ENCODE results near the gene PHKA2.

Gene PHKA2

GRCh38 chrX:18884916-18885315 is 99.0 kb downstream of the PHKA2 start:
- TF ChIP-seq PKNOX1 (IDR thresholded peaks at IDR 0.05) (no peak), CTBP1 (IDR thresholded peaks at IDR 0.05; ENCODE audit: borderline replicate concordance) (no peak), LEF1 (IDR thresholded peaks at IDR 0.05; ENCODE audit: borderline replicate concordance) (no peak), SP1 (IDR thresholded peaks at IDR 0.05) (no peak), SUZ12 (IDR thresholded peaks at IDR 0.05) (no peak), FOXM1 (IDR thresholded peaks at IDR 0.05; ENCODE audit: borderline replicate concordance) (no peak), FOXA1 (IDR thresholded peaks at IDR 0.05) (no peak), BHLHE40 (IDR thresholded peaks at IDR 0.05; ENCODE audit: borderline replicate concordance) (no peak), NFRKB (IDR thresholded peaks at IDR 0.05) (no peak), FOXK2 (IDR thresholded peaks at IDR 0.05) (no peak), ZNF384 (IDR thresholded peaks at IDR 0.05) (no peak), ELF4 (IDR thresholded peaks at IDR 0.05) (no peak), TARDBP (IDR thresholded peaks at IDR 0.05) (no peak), HDGF (IDR thresholded peaks at IDR 0.05; ENCODE audit: borderline replicate concordance) (no peak), ARNT (IDR thresholded peaks at IDR 0.05) (no peak), L3MBTL2 (conservative IDR thresholded peaks at IDR 0.05) (no peak)
- POLR2A ChIA-PET: no interaction called here
- no peak for DNase-seq (ENCODE audit: extremely low spot score)
- CTCF ChIA-PET: no interaction called here

- DNase-seq (ENCODE audit: extremely low spot score): no peak
- no peak for TF ChIP-seq HDGF (IDR thresholded peaks at IDR 0.05; ENCODE audit: borderline replicate concordance)
- no peak for TF ChIP-seq NFRKB (IDR thresholded peaks at IDR 0.05)
- TF ChIP-seq FOXA1 (IDR thresholded peaks at IDR 0.05): no peak
- TF ChIP-seq FOXM1 (IDR thresholded peaks at IDR 0.05; ENCODE audit: borderline replicate concordance): no peak
- no peak for TF ChIP-seq FOXK2 (IDR thresholded peaks at IDR 0.05)
- TF ChIP-seq ARNT (IDR thresholded peaks at IDR 0.05): no peak
- CTCF ChIA-PET: no interaction called here
- POLR2A ChIA-PET: no interaction called here
Observed at GRCh38 chrX:18883961-18884765, 99.8 kb downstream of the PHKA2 start.

- no peak for DNase-seq (ENCODE audit: extremely low spot score)
- ChIA-PET CTCF (no interaction called here), POLR2A (no interaction called here)
- TF ChIP-seq ZNF384 (IDR thresholded peaks at IDR 0.05) (no peak), HDGF (IDR thresholded peaks at IDR 0.05; ENCODE audit: borderline replicate concordance) (no peak)
Observed at GRCh38 chrX:18883234-18883960, 100.5 kb downstream of the PHKA2 start.

GRCh38 chrX:18879144-18879543 is 104.8 kb downstream of the PHKA2 start:
- DNase-seq (ENCODE audit: extremely low spot score): no peak
- ChIA-PET POLR2A (no interaction called here), CTCF (no interaction called here)
- TF ChIP-seq TARDBP (IDR thresholded peaks at IDR 0.05): no peak
- no peak for TF ChIP-seq FOXK2 (IDR thresholded peaks at IDR 0.05)
- TF ChIP-seq PKNOX1 (IDR thresholded peaks at IDR 0.05): no peak
- TF ChIP-seq ARNT (IDR thresholded peaks at IDR 0.05): no peak
- no peak for TF ChIP-seq FOXA1 (IDR thresholded peaks at IDR 0.05)
- TF ChIP-seq ZNF384 (IDR thresholded peaks at IDR 0.05): no peak
- no peak for TF ChIP-seq SUZ12 (IDR thresholded peaks at IDR 0.05)
- no peak for TF ChIP-seq SP1 (IDR thresholded peaks at IDR 0.05)
- no peak for TF ChIP-seq ELF4 (IDR thresholded peaks at IDR 0.05)
- TF ChIP-seq FOXM1 (IDR thresholded peaks at IDR 0.05; ENCODE audit: borderline replicate concordance): no peak
- no peak for TF ChIP-seq HDGF (IDR thresholded peaks at IDR 0.05; ENCODE audit: borderline replicate concordance)
- no peak for TF ChIP-seq L3MBTL2 (conservative IDR thresholded peaks at IDR 0.05)
- TF ChIP-seq CTBP1 (IDR thresholded peaks at IDR 0.05; ENCODE audit: borderline replicate concordance): no peak

- CTCF ChIA-PET: no interaction called here
- DNase-seq (ENCODE audit: extremely low spot score): no peak
- POLR2A ChIA-PET: interaction anchor here (1.0 kb wide), 1 partner anchor 59 kb away, joined by 3 read pairs; no protein-coding TSS in a partner anchor
- no peak for TF ChIP-seq FOXM1 (IDR thresholded peaks at IDR 0.05; ENCODE audit: borderline replicate concordance)
- no peak for TF ChIP-seq LEF1 (IDR thresholded peaks at IDR 0.05; ENCODE audit: borderline replicate concordance)
- TF ChIP-seq CTBP1 (IDR thresholded peaks at IDR 0.05; ENCODE audit: borderline replicate concordance): no peak
- TF ChIP-seq HDGF (IDR thresholded peaks at IDR 0.05; ENCODE audit: borderline replicate concordance): no peak
- no peak for TF ChIP-seq PKNOX1 (IDR thresholded peaks at IDR 0.05)
- TF ChIP-seq SUZ12 (IDR thresholded peaks at IDR 0.05): no peak
- no peak for TF ChIP-seq FOXK2 (IDR thresholded peaks at IDR 0.05)
- TF ChIP-seq ZNF384 (IDR thresholded peaks at IDR 0.05): no peak
- no peak for TF ChIP-seq FOXA1 (IDR thresholded peaks at IDR 0.05)
- TF ChIP-seq ELF4 (IDR thresholded peaks at IDR 0.05): no peak
- TF ChIP-seq TARDBP (IDR thresholded peaks at IDR 0.05): no peak
- no peak for TF ChIP-seq L3MBTL2 (conservative IDR thresholded peaks at IDR 0.05)
- no peak for TF ChIP-seq ARNT (IDR thresholded peaks at IDR 0.05)
- no peak for TF ChIP-seq NFRKB (IDR thresholded peaks at IDR 0.05)
- TF ChIP-seq SP1 (IDR thresholded peaks at IDR 0.05): no peak
Observed at GRCh38 chrX:18877469-18877868, 106.4 kb downstream of the PHKA2 start.
